NT2/D1 (cell line): ENCODE data around the gene WDSUB1.
A peak's percentile ranks its signal among the peaks of the same experiment; 100 is the strongest.

ENCODE experiments used
- DNase-seq: peaks from one replicate; pipeline ENCODE4 v3.0.0-alpha.2; 2011; ENCODE audit warnings: low read depth, low spot score
- H3K27me3 ChIP-seq: 2 replicates; pipeline ENCODE4 v1.6.0; 2011; ENCODE audit warnings: mild to moderate bottlenecking; ENCODE audit not compliant: insufficient read length, insufficient read depth
- H3K36me3 ChIP-seq: 2 replicates; pipeline ENCODE4 v1.6.1; 2011; ENCODE audit warnings: mild to moderate bottlenecking, low read length, mixed read lengths; ENCODE audit not compliant: insufficient read depth, insufficient read length
- H3K4me1 ChIP-seq: 2 replicates; pipeline ENCODE4 v1.5.1; 2011; ENCODE audit not compliant: insufficient read depth, insufficient read length
- H3K4me3 ChIP-seq: 2 replicates; pipeline ENCODE4 v1.5.1; 2011; ENCODE audit warnings: low read depth; ENCODE audit not compliant: insufficient read length
- H3K9ac ChIP-seq: 2 replicates; pipeline ENCODE4 v1.6.0; 2011; ENCODE audit warnings: low read depth; ENCODE audit not compliant: insufficient read length
- H3K9me3 ChIP-seq: 2 replicates; pipeline ENCODE4 v1.5.1; 2011; ENCODE audit warnings: mild to moderate bottlenecking, low read length; ENCODE audit not compliant: insufficient read depth
- SUZ12 ChIP-seq: IDR thresholded peaks from 2 replicates; pipeline ENCODE4 v1.6.1; 2011; ENCODE audit not compliant: insufficient read length, insufficient read depth; ENCODE audit errors: extremely low read depth
- YY1 ChIP-seq: IDR thresholded peaks from 2 replicates; pipeline ENCODE4 v1.6.1; 2011; ENCODE audit not compliant: insufficient read length, insufficient read depth
- ZNF274 ChIP-seq: IDR thresholded peaks from 2 replicates; pipeline ENCODE4 v1.6.1; 2011; ENCODE audit warnings: mild to moderate bottlenecking, low read depth, low read length

The WDSUB1 gene, protein sequence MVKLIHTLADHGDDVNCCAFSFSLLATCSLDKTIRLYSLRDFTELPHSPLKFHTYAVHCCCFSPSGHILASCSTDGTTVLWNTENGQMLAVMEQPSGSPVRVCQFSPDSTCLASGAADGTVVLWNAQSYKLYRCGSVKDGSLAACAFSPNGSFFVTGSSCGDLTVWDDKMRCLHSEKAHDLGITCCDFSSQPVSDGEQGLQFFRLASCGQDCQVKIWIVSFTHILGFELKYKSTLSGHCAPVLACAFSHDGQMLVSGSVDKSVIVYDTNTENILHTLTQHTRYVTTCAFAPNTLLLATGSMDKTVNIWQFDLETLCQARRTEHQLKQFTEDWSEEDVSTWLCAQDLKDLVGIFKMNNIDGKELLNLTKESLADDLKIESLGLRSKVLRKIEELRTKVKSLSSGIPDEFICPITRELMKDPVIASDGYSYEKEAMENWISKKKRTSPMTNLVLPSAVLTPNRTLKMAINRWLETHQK

DNA sequence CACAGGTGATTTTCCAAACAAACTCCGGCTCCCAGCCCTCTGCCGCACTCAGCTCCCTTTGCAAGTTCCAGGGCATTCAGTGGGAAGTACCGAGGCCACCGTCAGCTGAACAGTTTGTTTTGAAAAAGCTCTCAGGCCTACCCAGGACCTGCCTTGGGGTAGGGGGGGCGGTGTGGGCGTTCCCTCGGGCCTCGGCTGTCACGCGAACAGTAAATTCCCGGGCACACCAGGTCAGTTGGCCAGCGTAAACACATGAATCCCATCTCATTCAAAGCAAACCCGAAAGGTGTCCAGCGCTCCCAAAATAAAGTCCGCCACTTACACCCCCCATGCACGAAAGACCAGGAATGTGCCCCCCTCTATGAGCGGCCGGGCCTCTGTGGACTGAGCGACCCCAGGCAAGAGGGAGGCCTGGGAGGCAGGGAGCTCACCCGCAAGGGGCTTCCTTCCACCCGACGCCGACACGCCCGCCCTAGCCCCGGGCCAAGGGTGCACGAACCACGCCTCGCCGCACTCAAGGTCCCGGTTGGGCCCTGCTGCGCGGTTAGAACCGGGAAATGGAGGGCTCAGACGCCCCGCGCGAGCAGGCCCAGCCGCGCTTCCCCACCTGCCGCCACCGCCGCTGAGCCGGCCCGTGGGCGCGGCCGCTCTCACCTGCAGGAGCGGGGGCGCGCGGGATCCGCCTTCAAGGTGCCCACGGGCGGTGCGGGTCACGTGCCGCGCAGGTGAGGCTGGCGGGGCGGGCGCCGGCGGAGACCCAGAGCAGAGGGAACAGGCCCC, at the start of gene WDSUB1:
Gene WDSUB1, minus strand, starts transcription at position 775 of the 780 bp plus-strand sequence. CDS start 3,634 bp downstream, outside the sequence.
- peak; percentile 63 for DNase-seq
- no peak for TF ChIP-seq SUZ12
- TF ChIP-seq ZNF274 = no peak
- TF ChIP-seq YY1 = no peak
- no peaks in the 10 kb centered on the region for H3K27me3 ChIP-seq

GRCh38 chr2:159326569-159327255, 40.2 kb upstream of the WDSUB1 start:
- H3K27me3 ChIP-seq = no peaks in the 10 kb centered on the region
- TF ChIP-seq ZNF274 (no peak), SUZ12 (no peak), YY1 (no peak)
- no peaks in the 10 kb centered on the region for H3K4me1 ChIP-seq
- DNase-seq = no peak
- H3K9me3 ChIP-seq = no peaks in the 10 kb centered on the region
- H3K36me3 ChIP-seq = peaks cover 7% of the 10 kb centered on the region
- no peak overlapping the region for H3K4me3 ChIP-seq
- no peak overlapping the region for H3K9ac ChIP-seq

More for the DNA sequence above, at the start of gene WDSUB1:
- H3K9ac ChIP-seq = peak within 1 kb of the TSS; percentile 96
- peak within 1 kb of the TSS; percentile 89 for H3K4me3 ChIP-seq
- no peaks in the 10 kb centered on the region for H3K9me3 ChIP-seq
- H3K36me3 ChIP-seq = peaks cover 1% of the 10 kb centered on the region
- no peaks in the 10 kb centered on the region for H3K4me1 ChIP-seq

DNA sequence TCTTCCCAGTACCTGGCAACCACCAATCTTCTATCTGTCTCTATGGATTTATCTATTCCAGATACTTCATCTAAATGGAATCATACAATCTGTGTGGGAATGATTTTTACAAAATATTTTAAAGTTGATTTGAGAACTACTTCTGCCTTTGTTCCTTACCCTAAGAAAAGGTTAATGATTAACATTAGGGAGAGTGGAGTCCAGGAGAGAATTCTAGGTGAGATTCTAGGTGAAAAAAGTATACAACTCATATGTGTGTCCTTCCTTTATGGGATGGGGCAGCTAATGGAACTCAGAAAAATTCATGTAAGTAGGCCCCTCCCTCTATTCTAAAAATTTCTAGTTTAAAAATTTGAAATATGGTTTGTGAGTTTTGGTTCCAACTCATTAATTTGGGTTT, 35.9 kb upstream of the WDSUB1 start:
- TF ChIP-seq YY1 (no peak), ZNF274 (no peak), SUZ12 (no peak)
- peaks cover 4% of the 10 kb centered on the region for H3K36me3 ChIP-seq
- H3K9me3 ChIP-seq = no peaks in the 10 kb centered on the region
- H3K4me1 ChIP-seq = no peaks in the 10 kb centered on the region
- H3K4me3 ChIP-seq = no peak overlapping the region
- H3K9ac ChIP-seq = no peak overlapping the region
- no peaks in the 10 kb centered on the region for H3K27me3 ChIP-seq
- DNase-seq = no peak

GRCh38 chr2:159317392-159318088, 31.0 kb upstream of the WDSUB1 start:
- Histone ChIP-seq H3K27me3 (no peaks in the 10 kb centered on the region), H3K4me3 (no peak overlapping the region), H3K4me1 (no peaks in the 10 kb centered on the region), H3K9me3 (no peaks in the 10 kb centered on the region), H3K9ac (no peak overlapping the region), H3K36me3 (peaks cover 4% of the 10 kb centered on the region)
- TF ChIP-seq YY1 (no peak), SUZ12 (no peak), ZNF274 (no peak)
- DNase-seq = no peak

DNA sequence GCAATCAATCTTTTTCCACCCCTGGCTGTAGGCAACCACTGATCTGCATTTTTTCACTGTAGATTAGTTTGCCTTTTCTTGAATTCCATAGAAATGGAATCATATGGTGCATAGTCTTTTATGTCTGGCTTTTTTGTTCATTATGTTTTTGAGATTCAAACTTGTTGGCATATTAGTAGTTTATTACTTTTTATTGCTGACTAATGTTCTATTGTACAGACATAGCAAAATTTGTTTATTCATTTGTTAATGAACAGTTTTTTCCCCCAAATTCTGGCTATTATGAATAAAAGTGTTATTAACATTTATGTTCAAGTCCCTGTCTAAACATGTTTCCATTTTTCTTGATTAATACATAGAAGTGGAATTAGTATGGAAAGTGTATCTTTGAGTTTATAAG, 21.4 kb upstream of the WDSUB1 start:
- Histone ChIP-seq H3K9me3 (no peaks in the 10 kb centered on the region), H3K36me3 (no peaks in the 10 kb centered on the region)

DNA sequence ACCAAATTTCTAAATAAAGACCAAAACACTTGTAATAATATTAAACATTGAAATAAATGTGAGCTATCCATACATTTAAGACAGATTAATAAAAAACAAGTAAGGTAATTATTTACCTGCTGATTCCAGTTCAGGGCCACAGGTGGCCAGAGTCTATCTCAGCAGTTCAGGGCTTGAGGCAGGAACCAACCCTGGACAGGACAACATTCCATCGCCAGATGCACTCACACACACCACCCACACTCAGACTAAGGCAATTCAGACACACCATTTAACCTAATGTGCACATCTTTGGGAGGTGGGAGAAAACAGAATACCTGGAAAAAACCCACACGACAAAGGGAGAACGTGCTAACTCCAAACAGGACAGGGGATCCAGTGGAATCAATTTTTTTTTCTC, 14.1 kb upstream of the WDSUB1 start:
- no peak overlapping the region for H3K4me3 ChIP-seq
- no peaks in the 10 kb centered on the region for H3K36me3 ChIP-seq
- H3K27me3 ChIP-seq = no peaks in the 10 kb centered on the region
- no peak for TF ChIP-seq SUZ12
- no peak for TF ChIP-seq ZNF274
- TF ChIP-seq YY1 = no peak
- no peak for DNase-seq
- no peak overlapping the region for H3K9ac ChIP-seq
- H3K9me3 ChIP-seq = peaks cover 18% of the 10 kb centered on the region; the same call in 1 of the 2 replicates
- no peaks in the 10 kb centered on the region for H3K4me1 ChIP-seq

More for the DNA sequence above, 21.4 kb upstream of the WDSUB1 start:
- Histone ChIP-seq H3K27me3 (no peaks in the 10 kb centered on the region), H3K4me1 (no peaks in the 10 kb centered on the region), H3K9ac (no peak overlapping the region), H3K4me3 (no peak overlapping the region)
- no peak for DNase-seq
- TF ChIP-seq ZNF274 = no peak
- TF ChIP-seq YY1 = no peak
- no peak for TF ChIP-seq SUZ12
